ENCODE measurements around the gene MARS1. TPM values are rescaled to one million over a fixed set of nuclear protein-coding genes. Genes with fewer than 3 reads are reported as not detected.
"Not testable (repeated sequence)": the region's sequence is repeated elsewhere in the genome, so short reads cannot be mapped to it uniquely, and the experiment has no call there.

MARS1 gene
- total RNA-seq, 2 donors from 2014 or later: 575 to 653 TPM

GRCh38 chr12:57495051-57495701, 7.3 kb downstream of the MARS1 start:
- H3K4me3 Mint-ChIP-seq; DNase-seq; ATAC-seq (replicated peaks in 1 of 2); H3K27ac Mint-ChIP-seq; H3K27me3 Mint-ChIP-seq (ENCODE audit: low read depth); H3K9me3 Mint-ChIP-seq: not testable (repeated sequence)
- H3K4me1 Mint-ChIP-seq (ENCODE audit: low read depth): peaks cover 22% of the 10 kb centered on the region
- peaks cover 25 to 64% of the 10 kb centered on the region in 2 donors for H3K36me3 Mint-ChIP-seq (ENCODE audit: insufficient read depth in 2 of 2)

GRCh38 chr12:57496822-57497221, 9.0 kb downstream of the MARS1 start:
- peaks cover 16% of the 10 kb centered on the region for H3K4me1 Mint-ChIP-seq (ENCODE audit: low read depth)
- peak in 1 of 2 donors; percentile 58 for ATAC-seq (replicated peaks in 1 of 2)
- no peak for DNase-seq
- H3K36me3 Mint-ChIP-seq (ENCODE audit: insufficient read depth in 2 of 2): peaks cover 28 to 64% of the 10 kb centered on the region in 2 donors
- H3K27ac Mint-ChIP-seq: peak overlapping the region; percentile 17
- no peaks in the 10 kb centered on the region for H3K9me3 Mint-ChIP-seq
- H3K4me3 Mint-ChIP-seq: no peak overlapping the region
- no peaks in the 10 kb centered on the region for H3K27me3 Mint-ChIP-seq (ENCODE audit: low read depth)

- peak overlapping the region; percentile 17 for H3K27ac Mint-ChIP-seq
- peaks cover 16% of the 10 kb centered on the region for H3K4me1 Mint-ChIP-seq (ENCODE audit: low read depth)
- H3K9me3 Mint-ChIP-seq: no peaks in the 10 kb centered on the region
These were observed 9.6 kb downstream of the MARS1 start for GRCh38 chr12:57497223-57498131.

GRCh38 chr12:57498132-57498502, 10.2 kb downstream of the MARS1 start:
- DNase-seq: no peak
- Mint-ChIP-seq H3K36me3 (ENCODE audit: insufficient read depth in 2 of 2) (peaks cover 28 to 64% of the 10 kb centered on the region in 2 donors), H3K9me3 (no peaks in the 10 kb centered on the region), H3K27me3 (ENCODE audit: low read depth) (no peaks in the 10 kb centered on the region), H3K4me3 (no peak overlapping the region), H3K27ac (no peak overlapping the region), H3K4me1 (ENCODE audit: low read depth) (peaks cover 11% of the 10 kb centered on the region)
- ATAC-seq (replicated peaks in 1 of 2): no peak

More at GRCh38 chr12:57497223-57498131, 9.6 kb downstream of the MARS1 start:
- ATAC-seq (replicated peaks in 1 of 2) (no peak), DNase-seq (no peak)
- H3K36me3 Mint-ChIP-seq (ENCODE audit: insufficient read depth in 2 of 2): peaks cover 31 to 66% of the 10 kb centered on the region in 2 donors
- no peaks in the 10 kb centered on the region for H3K27me3 Mint-ChIP-seq (ENCODE audit: low read depth)
- no peak overlapping the region for H3K4me3 Mint-ChIP-seq

GRCh38 chr12:57498571-57498970, 10.7 kb downstream of the MARS1 start:
- H3K27ac Mint-ChIP-seq: peak overlapping the region; percentile 23
- DNase-seq (no peak), ATAC-seq (replicated peaks in 1 of 2) (no peak)
- H3K4me1 Mint-ChIP-seq (ENCODE audit: low read depth): peaks cover 11% of the 10 kb centered on the region
- no peak overlapping the region for H3K4me3 Mint-ChIP-seq
- no peaks in the 10 kb centered on the region for H3K27me3 Mint-ChIP-seq (ENCODE audit: low read depth)
- H3K36me3 Mint-ChIP-seq (ENCODE audit: insufficient read depth in 2 of 2): peaks cover 28 to 67% of the 10 kb centered on the region in 2 donors
- H3K9me3 Mint-ChIP-seq: no peaks in the 10 kb centered on the region

- no peak for ATAC-seq (replicated peaks in 1 of 2)
- H3K4me3 Mint-ChIP-seq: no peak overlapping the region
- H3K27ac Mint-ChIP-seq: no peak overlapping the region
- H3K4me1 Mint-ChIP-seq (ENCODE audit: low read depth): peaks cover 11% of the 10 kb centered on the region
- H3K9me3 Mint-ChIP-seq: no peaks in the 10 kb centered on the region
- no peaks in the 10 kb centered on the region for H3K27me3 Mint-ChIP-seq (ENCODE audit: low read depth)
- no peak for DNase-seq
- peaks cover 31 to 79% of the 10 kb centered on the region in 2 donors for H3K36me3 Mint-ChIP-seq (ENCODE audit: insufficient read depth in 2 of 2)
These were observed 12.3 kb downstream of the MARS1 start for GRCh38 chr12:57500213-57500612.

GRCh38 chr12:57502311-57502969, 14.6 kb downstream of the MARS1 start:
- not testable (repeated sequence) for H3K4me1 Mint-ChIP-seq (ENCODE audit: low read depth); H3K4me3 Mint-ChIP-seq; H3K27ac Mint-ChIP-seq; ATAC-seq (replicated peaks in 1 of 2); DNase-seq; H3K27me3 Mint-ChIP-seq (ENCODE audit: low read depth); H3K9me3 Mint-ChIP-seq
- peaks cover 25 to 68% of the 10 kb centered on the region in 2 donors for H3K36me3 Mint-ChIP-seq (ENCODE audit: insufficient read depth in 2 of 2)

- not testable (repeated sequence) for H3K27ac Mint-ChIP-seq; H3K27me3 Mint-ChIP-seq (ENCODE audit: low read depth); ATAC-seq (replicated peaks in 1 of 2); H3K9me3 Mint-ChIP-seq; DNase-seq; H3K4me1 Mint-ChIP-seq (ENCODE audit: low read depth); H3K4me3 Mint-ChIP-seq
- H3K36me3 Mint-ChIP-seq (ENCODE audit: insufficient read depth in 2 of 2): peaks cover 12 to 46% of the 10 kb centered on the region in 2 donors
These were observed 18.7 kb downstream of the MARS1 start for GRCh38 chr12:57506541-57506940.

- H3K27ac Mint-ChIP-seq; H3K9me3 Mint-ChIP-seq; ATAC-seq (replicated peaks in 1 of 2); H3K4me1 Mint-ChIP-seq (ENCODE audit: low read depth); H3K4me3 Mint-ChIP-seq; H3K27me3 Mint-ChIP-seq (ENCODE audit: low read depth); DNase-seq: not testable (repeated sequence)
- peaks cover 15 to 45% of the 10 kb centered on the region in 2 donors for H3K36me3 Mint-ChIP-seq (ENCODE audit: insufficient read depth in 2 of 2)
These were observed 19.9 kb downstream of the MARS1 start for GRCh38 chr12:57507796-57508195.

- H3K4me1 Mint-ChIP-seq (ENCODE audit: low read depth): peaks cover 9% of the 10 kb centered on the region
- DNase-seq: no peak
- H3K4me3 Mint-ChIP-seq: no peak overlapping the region
- no peak overlapping the region for H3K27ac Mint-ChIP-seq
- peaks cover 15 to 30% of the 10 kb centered on the region in 2 donors for H3K36me3 Mint-ChIP-seq (ENCODE audit: insufficient read depth in 2 of 2)
- H3K27me3 Mint-ChIP-seq (ENCODE audit: low read depth): no peaks in the 10 kb centered on the region
- no peaks in the 10 kb centered on the region for H3K9me3 Mint-ChIP-seq
- no peak for ATAC-seq (replicated peaks in 1 of 2)
These were observed 23.3 kb downstream of the MARS1 start for GRCh38 chr12:57511161-57511560.

- peak overlapping the region; percentile 89 for H3K27ac Mint-ChIP-seq
- no peaks in the 10 kb centered on the region for H3K27me3 Mint-ChIP-seq (ENCODE audit: low read depth)
- H3K36me3 Mint-ChIP-seq (ENCODE audit: insufficient read depth in 2 of 2): peaks cover 15 to 33% of the 10 kb centered on the region in 2 donors
- ATAC-seq (replicated peaks in 1 of 2) (peak in 1 of 2 donors; percentile 20), DNase-seq (no peak)
- H3K4me1 Mint-ChIP-seq (ENCODE audit: low read depth): peaks cover 9% of the 10 kb centered on the region
- no peaks in the 10 kb centered on the region for H3K9me3 Mint-ChIP-seq
- no peak overlapping the region for H3K4me3 Mint-ChIP-seq
These were observed 23.9 kb downstream of the MARS1 start for GRCh38 chr12:57511588-57512325.

GRCh38 chr12:57512665-57513064, 24.8 kb downstream of the MARS1 start:
- H3K9me3 Mint-ChIP-seq: no peaks in the 10 kb centered on the region
- no peak for ATAC-seq (replicated peaks in 1 of 2)
- peaks cover 13% of the 10 kb centered on the region for H3K4me1 Mint-ChIP-seq (ENCODE audit: low read depth)
- peaks cover 18 to 41% of the 10 kb centered on the region in 2 donors for H3K36me3 Mint-ChIP-seq (ENCODE audit: insufficient read depth in 2 of 2)
- H3K4me3 Mint-ChIP-seq: no peak overlapping the region
- no peaks in the 10 kb centered on the region for H3K27me3 Mint-ChIP-seq (ENCODE audit: low read depth)
- peak overlapping the region; percentile 89 for H3K27ac Mint-ChIP-seq
- no peak for DNase-seq

Measured in activated T-cell treated with anti-CD3 and anti-CD28 coated beads, Interleukin-2, amount 50 U/mL, for 72 hours (primary cell).